ENCODE data around the gene GBP5.
"Not testable (repeated sequence)": the region's sequence is repeated elsewhere in the genome, so short reads cannot be mapped to it uniquely, and the experiment has no call there.

The GBP5 gene, protein sequence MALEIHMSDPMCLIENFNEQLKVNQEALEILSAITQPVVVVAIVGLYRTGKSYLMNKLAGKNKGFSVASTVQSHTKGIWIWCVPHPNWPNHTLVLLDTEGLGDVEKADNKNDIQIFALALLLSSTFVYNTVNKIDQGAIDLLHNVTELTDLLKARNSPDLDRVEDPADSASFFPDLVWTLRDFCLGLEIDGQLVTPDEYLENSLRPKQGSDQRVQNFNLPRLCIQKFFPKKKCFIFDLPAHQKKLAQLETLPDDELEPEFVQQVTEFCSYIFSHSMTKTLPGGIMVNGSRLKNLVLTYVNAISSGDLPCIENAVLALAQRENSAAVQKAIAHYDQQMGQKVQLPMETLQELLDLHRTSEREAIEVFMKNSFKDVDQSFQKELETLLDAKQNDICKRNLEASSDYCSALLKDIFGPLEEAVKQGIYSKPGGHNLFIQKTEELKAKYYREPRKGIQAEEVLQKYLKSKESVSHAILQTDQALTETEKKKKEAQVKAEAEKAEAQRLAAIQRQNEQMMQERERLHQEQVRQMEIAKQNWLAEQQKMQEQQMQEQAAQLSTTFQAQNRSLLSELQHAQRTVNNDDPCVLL

DNA sequence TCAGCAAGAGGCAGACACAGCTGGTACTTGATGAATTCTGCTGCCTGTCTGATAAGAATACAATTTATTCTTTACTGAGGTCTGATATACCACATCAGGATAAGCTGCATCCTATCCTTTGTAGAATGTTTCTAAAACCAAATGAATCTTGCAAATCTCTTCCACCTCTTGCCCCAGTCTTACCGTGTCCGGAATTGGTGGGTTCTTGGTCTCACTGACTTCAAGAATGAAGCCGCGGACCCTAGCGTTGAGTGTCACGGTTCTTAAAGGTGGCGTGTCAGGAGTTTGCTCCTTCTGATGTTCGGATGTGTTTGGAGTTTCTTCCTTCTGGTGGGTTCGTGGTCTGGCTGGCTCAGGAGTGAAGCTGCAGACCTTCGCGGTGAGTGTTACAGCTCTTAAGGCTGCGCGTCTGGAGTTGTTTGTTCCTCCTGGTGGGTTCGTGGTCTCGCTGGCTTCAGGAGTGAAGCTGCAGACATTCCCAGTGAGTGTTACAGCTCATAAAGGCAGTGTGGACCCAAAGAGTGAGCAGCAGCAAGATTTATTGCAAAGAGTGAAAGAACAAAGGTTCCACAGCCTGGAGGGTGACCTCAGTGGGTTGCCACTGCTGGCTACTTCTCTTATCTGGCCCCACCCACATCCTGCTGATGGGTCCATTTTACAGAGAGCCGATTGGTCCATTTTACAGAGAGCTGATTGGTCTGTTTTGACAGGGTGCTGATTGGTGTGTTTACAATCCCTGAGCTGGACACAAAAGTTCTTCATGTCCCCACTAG, at the start of gene GBP5:
GBP5 (minus strand) TSS at position 592 of the 773 bp plus-strand sequence. CDS start 3,305 bp downstream, outside the sequence.
- not testable (repeated sequence) for DNase-seq

DNA sequence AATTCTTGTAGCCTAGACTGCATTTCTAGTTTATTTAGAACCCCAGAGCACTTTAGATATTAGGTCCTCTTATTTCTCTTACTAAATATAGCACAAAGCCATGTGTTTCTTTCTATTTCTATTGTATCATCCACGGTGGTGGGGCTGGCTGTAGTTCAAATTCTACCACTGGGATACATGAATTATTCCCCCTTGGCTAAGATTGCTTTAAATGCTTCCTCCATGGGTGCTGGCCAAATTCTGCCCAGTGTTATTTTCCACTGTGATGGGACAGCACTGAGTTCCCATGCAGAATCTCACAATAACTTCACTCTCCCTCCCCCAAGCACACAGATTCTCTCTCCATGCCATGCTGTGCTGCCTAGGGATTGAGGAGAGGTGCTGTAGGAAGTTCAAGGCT, 49.7 kb upstream of the GBP5 start:
- DNase-seq, result no peak

DNA sequence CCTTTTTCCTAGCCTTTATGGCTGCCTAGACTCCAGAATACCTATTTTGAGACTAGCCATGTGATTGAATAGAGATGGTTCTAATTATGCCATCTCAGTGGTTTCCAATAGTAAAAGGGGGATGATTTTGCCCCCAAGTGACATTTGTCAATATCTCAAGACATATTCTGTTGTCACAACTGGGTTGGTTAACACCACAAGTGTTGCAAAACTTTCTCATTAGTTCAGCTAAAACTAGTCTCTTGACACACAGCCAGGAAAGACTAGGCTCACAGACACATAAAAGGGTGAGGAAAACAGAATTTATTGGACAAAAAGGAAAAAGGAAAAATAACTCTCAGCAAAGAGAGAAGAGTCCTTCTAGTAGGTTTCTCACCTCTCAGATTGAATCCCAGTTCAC, 39.9 kb upstream of the GBP5 start:
- DNase-seq, result no peak

DNA sequence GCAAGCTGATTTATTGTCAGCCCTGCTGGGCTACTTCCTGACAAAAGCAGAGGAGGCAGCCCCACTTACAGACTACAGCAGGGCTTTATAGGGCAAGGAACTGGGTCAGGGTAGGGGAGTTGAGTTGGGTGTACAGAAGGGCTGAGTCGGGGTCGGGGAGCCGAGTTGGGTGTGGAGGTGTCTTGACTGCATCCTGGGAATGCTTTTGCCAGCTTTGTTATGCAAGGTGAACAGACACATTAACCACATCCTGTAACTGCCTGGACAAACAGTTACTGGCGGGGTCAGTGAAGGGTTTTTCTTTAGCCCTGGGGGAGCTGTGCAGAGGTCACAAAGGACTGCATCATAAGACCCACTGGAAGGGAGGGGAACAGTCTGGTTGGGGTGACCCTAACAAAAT, 39.1 kb upstream of the GBP5 start:
- no peak for DNase-seq

DNA sequence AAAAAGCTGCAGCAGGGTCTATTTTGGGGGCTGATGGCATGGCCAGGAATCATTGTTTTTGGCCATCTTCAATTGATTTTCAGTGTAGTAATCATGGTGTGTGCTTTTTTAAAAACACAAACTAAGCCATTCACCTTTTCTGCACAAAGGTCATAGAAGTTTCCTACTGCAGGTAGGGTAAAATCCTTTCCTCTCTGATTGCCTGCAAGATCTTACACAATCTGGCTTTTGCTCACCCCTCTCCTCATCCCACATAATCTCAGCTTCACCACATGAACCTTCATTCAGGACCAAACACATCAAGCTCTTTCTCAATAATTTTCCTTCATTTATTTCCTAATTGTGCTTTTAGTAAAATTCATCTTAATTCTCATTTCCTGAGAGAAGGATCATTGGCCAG, 38.3 kb upstream of the GBP5 start:
- DNase-seq, result no peak

DNA sequence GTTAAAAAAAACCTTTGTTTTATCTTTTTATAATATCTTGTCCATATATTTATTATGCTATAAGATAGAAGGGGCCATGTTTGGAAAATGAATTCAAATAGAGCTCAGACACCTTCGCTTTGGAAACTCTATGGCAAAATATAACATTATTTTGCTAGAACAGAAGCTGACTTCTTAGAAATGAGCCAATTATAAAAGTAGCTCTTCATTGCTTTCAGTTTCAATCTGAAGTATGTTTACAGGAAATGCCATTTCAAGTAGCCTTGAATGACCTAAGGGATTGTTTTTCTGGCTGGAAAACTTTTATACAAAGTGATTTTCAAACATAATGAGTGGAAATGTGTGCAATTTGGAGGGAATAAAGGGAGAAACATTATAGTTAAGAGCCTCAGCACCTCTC, 37.8 kb upstream of the GBP5 start:
- no peak for DNase-seq

DNA sequence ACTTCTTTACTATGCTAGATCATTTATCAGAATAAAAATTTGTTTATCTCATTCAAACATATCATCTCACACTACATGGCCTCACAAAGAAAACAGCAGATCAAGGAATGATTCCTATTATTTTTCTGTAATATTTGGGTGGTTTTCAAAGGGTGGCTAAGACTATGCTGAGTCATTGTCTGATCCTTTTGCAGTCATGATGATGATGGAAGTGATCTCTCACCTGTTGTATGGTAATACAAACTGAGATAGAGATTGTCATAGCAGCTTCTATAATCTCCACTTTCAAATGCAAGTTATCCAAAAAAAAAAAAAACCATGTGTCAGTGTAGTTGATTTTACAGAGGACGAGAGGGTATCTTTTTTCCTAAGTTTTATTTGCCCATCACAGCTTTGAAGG, 37.2 kb upstream of the GBP5 start:
- DNase-seq, result no peak

DNA sequence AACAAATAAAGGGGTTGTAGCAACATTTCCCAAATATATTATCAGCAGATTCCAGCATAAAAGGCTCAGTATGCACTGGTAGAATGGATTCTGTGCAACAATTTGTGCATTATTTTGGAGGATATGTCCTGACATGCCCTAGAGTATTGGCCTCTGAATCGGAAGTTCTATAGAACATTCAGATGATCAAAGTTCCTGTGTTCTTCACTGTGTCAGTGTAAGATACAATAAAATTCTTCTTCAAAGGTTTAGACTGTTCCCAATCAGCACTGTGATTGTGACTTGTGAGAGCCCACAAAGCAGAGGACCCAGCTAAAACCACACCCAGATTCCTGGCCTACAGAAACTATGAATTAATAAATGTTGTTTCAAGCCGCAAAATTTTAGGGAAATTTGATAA, 33.6 kb upstream of the GBP5 start:
- DNase-seq, result no peak

DNA sequence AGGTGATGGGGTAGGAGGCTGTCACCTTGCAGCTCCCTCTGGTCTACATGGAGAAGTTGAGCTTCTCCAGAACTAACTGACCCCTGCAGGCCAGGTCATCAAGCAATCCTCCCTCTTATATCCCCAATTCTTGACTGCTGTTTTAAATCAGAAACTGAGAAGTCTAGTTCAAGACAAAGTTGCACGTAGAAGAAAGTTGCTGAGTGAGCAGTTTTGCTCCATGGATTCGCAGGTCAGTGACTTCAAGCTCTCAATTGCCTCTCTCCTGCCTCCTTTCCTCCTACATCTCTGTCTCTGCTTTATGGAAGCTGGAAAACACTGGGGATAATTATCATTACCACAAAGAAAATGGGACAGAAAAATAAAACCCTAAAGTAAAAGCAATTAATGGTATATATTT, 32.8 kb upstream of the GBP5 start:
- DNase-seq, result no peak

DNA sequence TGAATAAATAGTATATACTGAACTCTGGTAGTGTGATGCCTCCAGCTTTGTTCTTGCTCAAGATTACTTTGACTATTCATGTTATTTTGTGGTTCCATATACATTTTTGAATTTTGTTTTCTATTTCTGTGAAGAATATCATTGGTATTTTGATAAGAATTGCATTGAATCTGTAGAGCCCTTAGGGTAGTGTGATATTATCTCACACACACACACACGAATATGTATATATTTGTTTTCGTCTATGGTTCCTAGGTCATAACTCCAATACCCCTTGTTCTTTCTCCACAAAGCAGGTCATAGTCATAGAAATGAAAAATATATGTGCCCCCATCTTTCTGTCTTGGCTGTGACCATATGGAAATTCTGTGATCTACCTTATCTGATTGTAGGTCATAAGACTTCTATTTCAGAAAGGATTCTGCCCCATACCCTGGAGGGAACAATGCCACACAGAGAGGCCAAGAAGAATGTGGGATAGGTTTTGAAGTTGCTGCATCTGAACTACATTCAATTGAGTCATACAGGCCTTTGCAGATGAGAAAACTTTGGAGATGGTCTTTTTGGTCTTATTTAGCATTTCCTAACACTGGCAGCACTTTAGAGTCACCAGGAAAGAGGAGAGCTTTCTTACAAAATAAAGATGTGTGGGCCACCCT, 32.0 kb upstream of the GBP5 start:
- no peak for DNase-seq

DNA sequence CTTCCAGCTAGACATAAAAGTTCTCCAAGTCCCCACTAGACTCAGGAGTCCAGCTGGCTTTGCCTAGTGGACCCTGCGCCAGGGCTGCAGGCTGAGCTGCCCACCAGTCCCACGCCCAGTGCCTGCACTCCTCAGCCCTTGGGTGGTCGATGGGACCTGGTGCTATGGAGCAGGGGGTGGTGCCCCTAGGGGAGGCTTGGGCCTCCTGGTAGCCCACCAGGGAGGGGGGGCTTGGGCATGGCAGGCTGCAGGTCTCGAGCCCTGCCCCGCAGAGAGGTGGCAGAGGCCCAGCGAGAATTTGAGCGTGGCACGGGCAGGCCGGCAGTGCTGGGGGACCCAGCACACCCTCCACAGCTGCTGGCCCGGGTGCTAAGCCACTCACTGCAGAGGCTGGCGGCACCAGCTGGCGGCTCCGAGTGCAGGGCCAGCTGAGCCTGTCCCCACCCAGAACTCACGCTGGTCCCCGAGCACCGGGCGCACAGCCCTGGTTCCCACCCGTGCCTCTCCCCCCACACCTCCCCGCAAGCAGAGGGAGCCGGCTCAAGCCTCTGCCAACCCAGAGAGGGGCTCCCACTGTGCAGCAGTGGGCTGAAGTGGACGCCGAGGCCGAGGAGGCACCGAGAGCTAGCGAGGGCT, 30.2 kb upstream of the GBP5 start:
- no peak for DNase-seq

DNA sequence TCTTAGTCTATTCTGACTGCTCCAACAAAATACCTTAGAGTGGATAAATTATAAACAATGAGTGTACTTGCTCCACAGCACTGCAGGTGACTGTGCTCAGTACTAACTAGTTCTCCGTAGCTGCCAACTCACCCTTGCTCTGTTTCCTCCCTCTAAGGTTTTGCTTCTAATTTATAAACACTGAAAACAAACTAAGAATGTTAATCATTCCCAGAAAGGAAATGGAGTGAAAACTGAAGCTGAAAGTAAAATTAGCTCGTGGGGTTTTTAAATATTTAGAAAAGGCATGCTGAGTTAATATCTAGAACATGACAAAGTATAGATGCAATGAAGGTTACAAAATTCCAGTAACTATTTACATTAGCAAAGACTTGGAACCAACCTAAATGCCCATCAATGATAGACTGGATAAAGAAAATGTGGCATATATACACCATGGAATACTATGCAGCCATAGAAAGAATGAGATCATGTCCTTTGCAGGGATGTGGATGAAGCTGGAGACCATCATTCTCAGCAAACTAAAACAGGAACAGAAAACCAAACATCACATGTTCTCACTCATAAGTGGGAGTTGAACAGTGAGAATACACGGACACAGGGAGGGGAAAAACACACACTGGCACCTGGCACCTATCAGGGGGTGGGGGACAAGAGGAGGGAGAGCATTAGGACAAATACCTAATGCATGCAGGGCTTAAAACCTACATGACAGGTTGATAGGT, 27.2 kb upstream of the GBP5 start:
- not testable (repeated sequence) for DNase-seq

DNA sequence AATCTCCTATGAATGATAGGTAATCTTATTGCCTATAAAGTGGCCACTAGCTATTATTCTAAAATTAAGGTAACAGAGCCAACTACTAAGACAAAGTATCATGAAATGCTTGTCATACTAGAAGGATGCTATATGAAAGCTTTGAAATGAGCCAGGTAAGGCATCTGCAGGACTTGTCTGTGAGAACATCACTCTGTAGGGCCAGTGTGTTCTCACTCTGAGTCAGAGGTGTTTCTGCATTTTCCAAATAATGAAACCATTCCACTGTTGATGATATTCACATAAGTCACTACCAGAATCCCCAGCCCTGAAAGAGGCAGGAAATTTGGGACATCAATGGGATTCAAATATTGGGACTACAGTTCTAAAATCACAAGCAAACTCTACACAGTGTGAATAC, 25.8 kb upstream of the GBP5 start:
- DNase-seq, result no peak

DNA sequence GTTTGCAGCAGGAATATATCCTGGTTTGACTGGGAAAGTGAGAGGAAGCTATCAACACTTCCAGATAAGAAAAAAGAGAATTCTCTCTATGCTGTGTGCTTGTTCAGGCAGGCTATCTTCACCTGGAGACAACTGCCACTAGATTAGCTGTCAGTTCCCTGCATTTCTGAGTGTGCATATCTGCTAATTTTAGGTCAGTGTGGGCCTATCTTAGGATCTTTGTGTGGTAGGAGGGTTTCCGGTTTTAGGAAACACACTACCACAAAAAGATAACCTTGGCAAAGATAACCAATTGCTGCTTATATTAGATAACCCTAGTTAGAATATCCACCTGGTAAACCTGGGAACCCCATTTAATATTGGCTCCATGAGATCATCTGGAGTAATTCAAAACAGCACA, 22.5 kb upstream of the GBP5 start:
- DNase-seq, result no peak

DNA sequence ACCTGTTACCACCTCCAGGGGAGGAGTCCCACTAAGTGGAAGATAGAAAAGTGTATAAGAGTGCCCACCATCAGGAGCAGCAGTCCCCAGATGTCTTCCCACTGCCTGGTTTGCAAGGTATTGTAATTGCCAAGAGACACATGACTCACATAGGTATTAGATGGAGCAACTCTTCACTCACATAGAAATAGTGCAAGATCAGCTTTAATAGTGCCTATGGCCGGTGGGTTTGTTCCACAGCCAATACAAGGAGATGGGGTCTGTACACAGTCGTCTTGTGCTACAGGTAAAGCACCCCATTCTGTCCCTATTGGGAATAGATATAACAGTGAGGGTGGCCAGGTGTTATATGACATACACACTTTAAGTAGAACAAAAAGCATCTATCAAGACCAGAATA, 18.6 kb upstream of the GBP5 start:
- no peak for DNase-seq

DNA sequence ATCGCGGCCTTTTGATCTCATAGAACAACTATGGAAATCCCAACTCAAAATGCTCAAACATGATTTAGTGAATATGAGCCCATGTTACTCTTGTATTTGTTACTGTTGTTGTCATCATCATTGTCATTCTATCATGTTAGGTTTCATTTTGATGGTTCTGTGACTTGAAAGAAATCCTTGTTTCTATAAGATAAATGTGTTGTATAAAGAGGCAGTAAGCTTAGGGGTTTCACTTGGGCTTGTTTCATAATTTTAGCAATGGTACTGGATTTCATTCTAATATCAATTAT, 15.3 kb upstream of the GBP5 start:
- DNase-seq, result no peak

DNA sequence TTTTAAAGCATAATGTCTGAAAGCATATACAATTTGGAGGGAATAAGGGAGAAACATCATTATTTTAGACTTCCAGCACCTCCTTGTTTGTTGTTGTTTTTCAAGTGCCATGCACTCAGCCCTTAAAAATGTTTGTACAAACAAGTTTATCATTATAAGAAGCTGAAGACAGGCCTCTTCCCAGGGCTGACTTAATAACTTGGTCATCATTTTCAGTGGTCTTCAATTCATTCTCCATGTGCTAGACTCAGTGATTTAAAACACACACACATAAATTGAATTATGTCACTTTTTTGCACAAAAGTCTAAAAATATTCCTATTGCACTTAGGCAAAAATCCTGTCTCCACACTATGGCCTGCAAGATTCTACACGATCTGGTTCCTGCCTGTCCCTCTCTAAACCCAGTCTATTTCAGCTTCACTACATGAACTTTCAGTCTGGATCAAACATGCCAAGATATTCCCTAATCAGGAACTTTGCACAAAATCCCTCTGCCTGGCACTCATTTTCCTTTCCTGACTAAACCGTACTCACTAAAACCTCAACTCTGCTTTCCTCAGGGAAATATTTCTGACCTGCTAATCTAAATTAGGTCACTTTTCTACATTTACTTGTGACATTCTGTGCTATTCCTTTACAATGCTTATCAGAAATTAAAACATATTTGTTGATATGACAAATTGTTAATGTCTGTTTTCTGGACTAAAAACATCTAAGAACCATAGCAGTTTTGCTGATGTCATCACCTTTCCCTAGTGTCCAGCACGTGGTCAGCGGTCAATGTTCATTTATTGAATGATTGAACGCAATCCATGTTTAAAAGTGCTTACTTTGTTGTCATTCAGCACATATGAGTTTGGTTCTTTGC, 14.8 kb upstream of the GBP5 start:
- DNase-seq, result no peak

DNA sequence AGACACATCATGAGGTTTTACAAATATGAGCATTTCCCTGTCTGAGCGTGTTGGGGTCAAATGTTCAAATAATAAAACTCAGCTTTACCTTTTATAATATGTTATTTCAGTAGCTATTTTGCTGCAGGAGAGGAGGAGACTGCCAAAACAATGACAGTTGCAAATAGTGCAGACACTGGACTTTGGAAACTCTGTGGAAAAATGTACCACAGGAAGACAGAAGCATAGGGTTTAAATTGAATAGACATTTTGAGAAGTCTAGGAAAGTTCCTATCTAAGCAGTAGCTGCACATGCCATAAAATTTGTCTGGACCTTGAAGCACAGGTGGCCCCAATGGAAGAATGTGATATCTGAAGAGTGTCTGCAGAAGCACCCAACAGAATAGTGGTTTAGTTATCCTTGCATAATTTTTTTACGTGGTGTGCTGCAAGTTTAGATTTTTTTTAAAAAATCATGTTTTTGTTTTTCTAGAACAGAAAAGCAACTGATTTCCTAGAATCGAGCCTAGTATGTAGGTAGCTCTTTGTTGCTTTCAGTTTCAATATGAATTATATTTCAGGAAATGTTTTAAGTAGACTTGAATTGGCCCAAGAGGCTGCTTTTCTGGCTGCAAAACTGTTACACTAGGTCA, 14.0 kb upstream of the GBP5 start:
- no peak for DNase-seq

DNA sequence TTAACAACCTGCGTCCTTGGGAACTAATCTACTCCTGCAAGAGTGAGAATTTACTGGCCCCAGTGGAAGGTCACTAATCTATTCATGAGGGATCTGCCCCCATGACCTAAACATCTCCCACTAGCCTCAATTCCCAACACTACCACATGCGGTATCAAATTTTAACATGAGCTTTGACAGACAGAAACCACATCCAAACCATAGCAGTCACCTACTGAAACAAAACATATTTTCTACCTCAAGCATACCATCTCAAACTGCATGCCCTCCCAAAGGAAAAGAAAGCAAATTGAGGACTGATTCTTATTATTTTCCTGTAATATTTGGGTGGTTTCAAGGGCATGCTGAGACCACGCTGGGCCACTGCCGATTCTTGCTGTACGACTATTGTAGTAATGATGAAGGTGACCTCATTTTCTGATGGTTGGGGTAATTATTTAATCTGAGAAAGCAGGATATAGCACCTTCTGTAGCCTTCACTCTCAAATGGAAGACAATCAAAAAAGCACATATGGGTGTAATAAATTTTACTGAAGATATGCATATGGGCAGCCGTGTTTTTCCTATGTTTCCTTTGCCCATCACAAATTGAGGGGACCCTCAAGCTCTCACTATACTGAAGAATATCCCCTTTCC, 13.2 kb upstream of the GBP5 start:
- no peak for DNase-seq

DNA sequence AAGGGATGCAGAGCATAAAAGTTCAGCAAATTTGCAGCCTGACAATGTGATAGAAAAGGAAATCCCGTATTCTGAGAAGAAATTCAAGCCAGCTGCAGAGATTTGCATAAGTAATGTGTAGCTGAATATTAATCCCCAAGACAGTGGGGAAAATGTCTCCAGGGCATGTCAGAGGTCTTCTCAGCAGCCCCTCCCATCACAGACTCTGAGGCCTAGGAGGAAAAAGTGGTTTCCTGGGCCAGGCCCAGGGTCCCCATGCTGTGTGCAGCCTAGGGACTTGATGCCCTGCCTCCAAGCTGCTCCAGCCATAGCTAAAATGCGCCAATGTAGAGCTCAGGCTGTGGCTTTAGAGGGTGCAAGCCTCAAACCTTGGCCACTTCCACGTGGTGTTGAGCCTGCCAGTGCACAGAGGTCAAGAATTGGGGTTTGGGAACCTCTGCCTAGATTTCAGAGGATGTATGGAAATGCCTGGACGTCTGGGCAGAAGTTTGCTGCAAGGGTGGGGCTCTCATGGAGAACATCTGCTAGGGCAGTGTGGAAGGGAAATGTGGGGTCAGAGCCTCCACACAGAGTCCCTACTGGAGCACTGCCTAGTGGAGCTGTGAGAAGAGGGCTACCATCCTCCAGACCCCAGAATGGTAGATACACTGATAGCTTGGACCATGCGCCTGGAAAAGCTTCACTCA, 11.6 kb upstream of the GBP5 start:
- not testable (repeated sequence) for DNase-seq
